GM21447 (cell line): ENCODE measurements around the gene PAAF1.
"Not testable (repeated sequence)": the region's sequence is repeated elsewhere in the genome, so short reads cannot be mapped to it uniquely, and the experiment has no call there.

ENCODE experiments used
- ATAC-seq: cut with Tn5 transposase; IDR thresholded peaks from one replicate; pipeline ENCODE4 v1.9.1; 2021; ENCODE audit not compliant: unreplicated experiment

The PAAF1 gene

GRCh38 chr11:73880449-73880848 is 3.6 kb downstream of the PAAF1 start:
- ATAC-seq: not testable (repeated sequence)

GRCh38 chr11:73883856-73884255 is 7.1 kb downstream of the PAAF1 start:
- ATAC-seq: no peak

GRCh38 chr11:73888244-73888643 is 11.4 kb downstream of the PAAF1 start:
- ATAC-seq: no peak

- ATAC-seq: no peak
These were observed 12.2 kb downstream of the PAAF1 start for GRCh38 chr11:73889019-73889418.

GRCh38 chr11:73889536-73889935 is 12.7 kb downstream of the PAAF1 start:
- ATAC-seq: no peak

GRCh38 chr11:73893041-73893440 is 16.2 kb downstream of the PAAF1 start:
- ATAC-seq: no peak

- no peak for ATAC-seq
These were observed 18.0 kb downstream of the PAAF1 start for GRCh38 chr11:73894725-73895335.

- ATAC-seq: no peak
These were observed 25.5 kb downstream of the PAAF1 start for GRCh38 chr11:73902303-73902702.

GRCh38 chr11:73907191-73907590 is 30.4 kb downstream of the PAAF1 start:
- ATAC-seq: no peak

- ATAC-seq: no peak
These were observed 35.2 kb downstream of the PAAF1 start for GRCh38 chr11:73912026-73912425.

GRCh38 chr11:73913472-73913871 is 36.7 kb downstream of the PAAF1 start:
- ATAC-seq: no peak

GRCh38 chr11:73914284-73914683 is 37.5 kb downstream of the PAAF1 start:
- ATAC-seq: no peak

GRCh38 chr11:73916435-73916834 is 39.6 kb downstream of the PAAF1 start:
- ATAC-seq: no peak

GRCh38 chr11:73921180-73921579 is 44.4 kb downstream of the PAAF1 start:
- no peak for ATAC-seq

- ATAC-seq: no peak
These were observed 52.6 kb downstream of the PAAF1 start for GRCh38 chr11:73929388-73929787.

- ATAC-seq: no peak
These were observed 54.3 kb downstream of the PAAF1 start for GRCh38 chr11:73931039-73931645.

- ATAC-seq: no peak
These were observed 55.2 kb downstream of the PAAF1 start for GRCh38 chr11:73931951-73932350.

- no peak for ATAC-seq
These were observed 56.0 kb downstream of the PAAF1 start for GRCh38 chr11:73932781-73933180.

- not testable (repeated sequence) for ATAC-seq
These were observed 59.2 kb downstream of the PAAF1 start for GRCh38 chr11:73936047-73936446.

- ATAC-seq: no peak
These were observed 62.3 kb downstream of the PAAF1 start for GRCh38 chr11:73939096-73939495.

GRCh38 chr11:73940801-73941570 is 64.2 kb downstream of the PAAF1 start:
- no peak for ATAC-seq

- no peak for ATAC-seq
These were observed 65.2 kb downstream of the PAAF1 start for GRCh38 chr11:73942010-73942409.
